ENCODE data around the gene MYOT. TPM values are rescaled to one million over a fixed set of nuclear protein-coding genes. Genes with fewer than 3 reads are reported as not detected.

MYOT gene
- total and polyA plus RNA-seq, 2 of the 4 experiments (the other 2 are of a cell fraction): not detected

GRCh38 chr5:137847687-137848086 lies 20.0 kb upstream of the MYOT start:
- Histone ChIP-seq H4K5ac (ENCODE audit: low read depth, low read length) (no peak overlapping the region), H3K27ac (ENCODE audit: insufficient read depth, low read length) (no peak overlapping the region), H2AK9ac (replicated peaks; ENCODE audit: low read depth, low read length, poor library complexity) (no peak overlapping the region), H3K9me3 (ENCODE audit: control insufficient read depth, insufficient read depth, low read length) (no peaks in the 10 kb centered on the region), H3K18ac (ENCODE audit: low read depth, low read length) (no peak overlapping the region), H3K9me1 (ENCODE audit: insufficient read depth, low read length) (no peaks in the 10 kb centered on the region), H3K4me3 (ENCODE audit: insufficient read depth, low read depth, low read length) (no peak overlapping the region), H3K23ac (ENCODE audit: low read depth, low read length) (no peak overlapping the region), H2BK20ac (ENCODE audit: low read depth, low read length) (no peak overlapping the region), H3K79me1 (ENCODE audit: low read depth in 1 of 2, low read length in 2 of 2) (no peaks in the 10 kb centered on the region), H2AK5ac (ENCODE audit: low read depth, low read length) (no peak overlapping the region), H2BK15ac (ENCODE audit: low read depth, low read length) (no peak overlapping the region), H2AFZ (replicated peaks; ENCODE audit: low read length, poor library complexity) (no peak overlapping the region), H2BK120ac (ENCODE audit: low read depth, low read length) (no peak overlapping the region), H3K27me3 (ENCODE audit: control insufficient read depth, insufficient read depth, low read length) (no peaks in the 10 kb centered on the region; the same call in 1 of the 2 replicates), H3K14ac (replicated peaks; ENCODE audit: low read depth, low read length) (no peak overlapping the region), H3K36me3 (ENCODE audit: control insufficient read depth, insufficient read depth, low read length) (no peaks in the 10 kb centered on the region), H4K20me1 (ENCODE audit: insufficient read depth, low read length) (no peaks in the 10 kb centered on the region), H4K91ac (ENCODE audit: insufficient read depth, low read depth, low read length) (no peak overlapping the region), H3K4ac (ENCODE audit: low read depth, low read length) (no peak overlapping the region), H3K4me1 (ENCODE audit: control insufficient read depth, insufficient read depth, low read length) (no peaks in the 10 kb centered on the region), H4K8ac (ENCODE audit: low read depth in 2 of 2, low read length in 2 of 2) (no peak overlapping the region), H2BK5ac (ENCODE audit: low read depth, low read length, poor library complexity, severe bottlenecking) (no peak overlapping the region), H3K9ac (ENCODE audit: low read depth, low read length) (no peak overlapping the region), H3K56ac (ENCODE audit: extremely low read depth, insufficient read depth, low read length) (no peak overlapping the region), H3K4me2 (ENCODE audit: low read depth, low read length) (no peak overlapping the region)
- CTCF ChIA-PET: no interaction called here
- TF ChIP-seq RFX5 (IDR thresholded peaks at IDR 0.05; ENCODE audit: low read depth, low read length) (no peak), POLR2A (IDR thresholded peaks at IDR 0.05; ENCODE audit: low read depth, low read length) (no peak), RAD21 (IDR thresholded peaks at IDR 0.05; ENCODE audit: low read length) (no peak), RCOR1 (IDR thresholded peaks at IDR 0.05; ENCODE audit: insufficient replicate concordance, low read length) (no peak), CHD1 (IDR thresholded peaks at IDR 0.05; ENCODE audit: low read depth, low read length) (no peak), CTCF (conservative IDR thresholded peaks at IDR 0.05; ENCODE audit: low read depth, low read length) (no peak), MXI1 (IDR thresholded peaks at IDR 0.05; ENCODE audit: borderline replicate concordance, low read depth, low read length) (no peak), CEBPB (IDR thresholded peaks at IDR 0.05; ENCODE audit: low read depth, low read length) (no peak), BHLHE40 (IDR thresholded peaks at IDR 0.05; ENCODE audit: low read depth, low read length) (no peak), SMC3 (IDR thresholded peaks at IDR 0.05; ENCODE audit: low read depth, low read length) (no peak), FOS (IDR thresholded peaks at IDR 0.05; ENCODE audit: low read depth, low read length) (no peak)
- TF ChIP-seq, protein P1, sequence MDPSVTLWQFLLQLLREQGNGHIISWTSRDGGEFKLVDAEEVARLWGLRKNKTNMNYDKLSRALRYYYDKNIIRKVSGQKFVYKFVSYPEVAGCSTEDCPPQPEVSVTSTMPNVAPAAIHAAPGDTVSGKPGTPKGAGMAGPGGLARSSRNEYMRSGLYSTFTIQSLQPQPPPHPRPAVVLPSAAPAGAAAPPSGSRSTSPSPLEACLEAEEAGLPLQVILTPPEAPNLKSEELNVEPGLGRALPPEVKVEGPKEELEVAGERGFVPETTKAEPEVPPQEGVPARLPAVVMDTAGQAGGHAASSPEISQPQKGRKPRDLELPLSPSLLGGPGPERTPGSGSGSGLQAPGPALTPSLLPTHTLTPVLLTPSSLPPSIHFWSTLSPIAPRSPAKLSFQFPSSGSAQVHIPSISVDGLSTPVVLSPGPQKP (IDR thresholded peaks at IDR 0.05; ENCODE audit: borderline replicate concordance, low read depth, low read length): no peak
- DNase-seq (no peak), ATAC-seq (ENCODE audit: low read depth) (no peak)
- in situ Hi-C loops (cut with MboI; ENCODE audit: low sequenced_read_pairs) (no loop called here), intact Hi-C loops (cut with micrococcal nuclease) (no loop called here), dilution Hi-C loops (cut with HindIII; ENCODE audit: low sequenced_read_pairs, unreplicated experiment) (no loop called here)
- no TSS peak for BruUV-seq (replicated peaks)
- 92% methylated on average over 4 of the region's 6 CpGs; no CpG with 5 or more reads in 1 of the 2 experiments for WGBS, 2 experiments (ENCODE audit: extremely low coverage in 2 of 2, insufficient read length in 1 of 2)
- POLR2A ChIA-PET (ENCODE audit: unreplicated experiment): interaction anchor here (0.6 kb wide), 1 partner anchor 210 kb away, joined by 7 read pairs; no protein-coding TSS in a partner anchor
